ENCODE results near the gene OCIAD2. TPM values are rescaled to one million over a fixed set of nuclear protein-coding genes. Genes with fewer than 3 reads are reported as not detected.
A peak's percentile ranks its signal among the peaks of the same experiment; 100 is the strongest.

Gene OCIAD2
- total RNA-seq, 1 donor from 2014 or later = 439 TPM

DNA sequence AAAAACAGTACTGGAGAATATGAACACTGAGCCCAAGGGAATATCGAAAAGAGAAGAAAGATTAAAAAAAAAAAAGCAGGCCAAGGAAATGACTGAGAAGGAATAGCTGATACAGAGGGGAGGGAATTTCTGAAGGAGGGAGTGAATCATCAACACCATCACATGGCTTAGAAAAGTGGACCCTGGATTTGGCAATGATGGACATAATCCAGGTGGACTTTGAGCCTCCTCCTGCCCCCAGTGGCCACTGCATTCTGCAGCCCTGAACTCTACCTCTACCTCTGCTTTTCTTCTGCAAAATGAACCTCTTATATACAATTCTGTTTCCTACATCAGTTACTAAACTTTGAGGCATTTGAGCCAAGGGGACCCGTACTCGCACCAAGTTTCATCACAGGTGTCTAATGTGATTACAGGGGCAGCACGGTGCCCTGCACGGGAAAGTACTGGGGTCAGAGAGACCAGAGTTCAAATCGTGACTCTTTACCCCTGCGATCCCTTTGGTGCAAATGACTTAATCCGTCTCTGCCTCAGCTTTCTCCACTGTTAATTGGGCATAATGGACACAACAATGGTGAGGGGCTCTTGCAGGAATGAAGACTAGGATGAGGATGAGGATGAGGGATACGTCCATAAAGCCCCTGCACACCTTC is 1.1 kb downstream of the OCIAD2 start:
- Histone ChIP-seq H3K4me3 (ENCODE audit: low read depth, low read length) (peak overlapping the region; percentile 83), H3K27me3 (ENCODE audit: control insufficient read depth, insufficient read depth, low read length) (no peaks in the 10 kb centered on the region), H3K36me3 (ENCODE audit: control insufficient read depth, insufficient read depth, low read length) (peaks cover 4% of the 10 kb centered on the region)
- TF ChIP-seq, protein P1, sequence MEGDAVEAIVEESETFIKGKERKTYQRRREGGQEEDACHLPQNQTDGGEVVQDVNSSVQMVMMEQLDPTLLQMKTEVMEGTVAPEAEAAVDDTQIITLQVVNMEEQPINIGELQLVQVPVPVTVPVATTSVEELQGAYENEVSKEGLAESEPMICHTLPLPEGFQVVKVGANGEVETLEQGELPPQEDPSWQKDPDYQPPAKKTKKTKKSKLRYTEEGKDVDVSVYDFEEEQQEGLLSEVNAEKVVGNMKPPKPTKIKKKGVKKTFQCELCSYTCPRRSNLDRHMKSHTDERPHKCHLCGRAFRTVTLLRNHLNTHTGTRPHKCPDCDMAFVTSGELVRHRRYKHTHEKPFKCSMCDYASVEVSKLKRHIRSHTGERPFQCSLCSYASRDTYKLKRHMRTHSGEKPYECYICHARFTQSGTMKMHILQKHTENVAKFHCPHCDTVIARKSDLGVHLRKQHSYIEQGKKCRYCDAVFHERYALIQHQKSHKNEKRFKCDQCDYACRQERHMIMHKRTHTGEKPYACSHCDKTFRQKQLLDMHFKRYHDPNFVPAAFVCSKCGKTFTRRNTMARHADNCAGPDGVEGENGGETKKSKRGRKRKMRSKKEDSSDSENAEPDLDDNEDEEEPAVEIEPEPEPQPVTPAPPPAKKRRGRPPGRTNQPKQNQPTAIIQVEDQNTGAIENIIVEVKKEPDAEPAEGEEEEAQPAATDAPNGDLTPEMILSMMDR (IDR thresholded peaks at IDR 0.05; ENCODE audit: insufficient read depth, low read length, poor library complexity, severe bottlenecking) = peak; percentile 33
- peak; percentile 41 for DNase-seq (ENCODE audit: low read depth)

DNA sequence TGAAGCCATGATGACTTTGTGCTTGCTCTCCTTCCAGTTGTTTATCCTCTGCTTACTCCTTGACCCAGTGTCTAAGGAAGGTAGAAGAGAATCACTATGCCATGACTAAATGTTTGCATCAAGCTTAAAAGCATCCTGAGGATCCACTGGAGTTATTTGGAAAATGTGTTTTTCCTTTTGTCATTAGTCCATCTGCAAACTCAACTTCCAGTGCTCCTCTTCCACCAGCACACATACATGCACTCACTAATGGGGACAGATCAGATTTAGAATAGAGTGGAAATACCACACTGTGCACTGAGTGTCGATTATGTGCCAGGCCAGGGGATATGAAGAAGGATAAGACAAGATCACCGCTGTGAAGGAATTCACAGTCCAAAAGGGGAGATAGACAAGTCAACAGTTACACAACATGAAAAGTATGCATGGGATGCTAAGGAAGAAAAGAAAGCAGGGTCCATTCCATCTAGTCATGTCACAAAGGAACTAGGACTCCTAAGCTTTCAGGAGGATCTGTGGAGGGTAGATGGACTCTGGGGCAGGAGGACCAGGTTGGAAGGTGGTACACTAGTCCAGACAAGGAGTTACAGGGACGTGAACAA is 1.9 kb downstream of the OCIAD2 start:
- DNase-seq (ENCODE audit: low read depth) = no peak
- TF ChIP-seq, protein P1 (IDR thresholded peaks at IDR 0.05; ENCODE audit: insufficient read depth, low read length, poor library complexity, severe bottlenecking) = no peak
- H3K4me3 ChIP-seq (ENCODE audit: low read depth, low read length) = no peak overlapping the region
- H3K27me3 ChIP-seq (ENCODE audit: control insufficient read depth, insufficient read depth, low read length) = no peaks in the 10 kb centered on the region
- H3K36me3 ChIP-seq (ENCODE audit: control insufficient read depth, insufficient read depth, low read length) = peaks cover 4% of the 10 kb centered on the region

- H3K4me3 ChIP-seq (ENCODE audit: low read depth, low read length) = no peak overlapping the region
- DNase-seq (ENCODE audit: low read depth) = no peak
- TF ChIP-seq, protein P1 (IDR thresholded peaks at IDR 0.05; ENCODE audit: insufficient read depth, low read length, poor library complexity, severe bottlenecking) = no peak
- H3K27me3 ChIP-seq (ENCODE audit: control insufficient read depth, insufficient read depth, low read length) = no peaks in the 10 kb centered on the region
- peaks cover 4% of the 10 kb centered on the region for H3K36me3 ChIP-seq (ENCODE audit: control insufficient read depth, insufficient read depth, low read length)
Measured at GRCh38 chr4:48904101-48904500, 2.5 kb downstream of the OCIAD2 start.

- Histone ChIP-seq H3K4me3 (ENCODE audit: low read depth, low read length) (no peak overlapping the region), H3K27me3 (ENCODE audit: control insufficient read depth, insufficient read depth, low read length) (no peaks in the 10 kb centered on the region), H3K36me3 (ENCODE audit: control insufficient read depth, insufficient read depth, low read length) (peaks cover 4% of the 10 kb centered on the region)
- DNase-seq (ENCODE audit: low read depth) = no peak
- TF ChIP-seq, protein P1 (IDR thresholded peaks at IDR 0.05; ENCODE audit: insufficient read depth, low read length, poor library complexity, severe bottlenecking) = no peak
Measured at GRCh38 chr4:48902266-48902665, 4.3 kb downstream of the OCIAD2 start.

GRCh38 chr4:48901196-48901595 is 5.4 kb downstream of the OCIAD2 start:
- Histone ChIP-seq H3K36me3 (ENCODE audit: control insufficient read depth, insufficient read depth, low read length) (peaks cover 6% of the 10 kb centered on the region), H3K27me3 (ENCODE audit: control insufficient read depth, insufficient read depth, low read length) (no peaks in the 10 kb centered on the region), H3K4me3 (ENCODE audit: low read depth, low read length) (no peak overlapping the region)
- DNase-seq (ENCODE audit: low read depth) = no peak
- TF ChIP-seq, protein P1 (IDR thresholded peaks at IDR 0.05; ENCODE audit: insufficient read depth, low read length, poor library complexity, severe bottlenecking) = no peak

GRCh38 chr4:48899950-48900349 is 6.6 kb downstream of the OCIAD2 start:
- Histone ChIP-seq H3K27me3 (ENCODE audit: control insufficient read depth, insufficient read depth, low read length) (no peaks in the 10 kb centered on the region), H3K4me3 (ENCODE audit: low read depth, low read length) (no peak overlapping the region), H3K36me3 (ENCODE audit: control insufficient read depth, insufficient read depth, low read length) (peaks cover 6% of the 10 kb centered on the region)
- TF ChIP-seq, protein P1 (IDR thresholded peaks at IDR 0.05; ENCODE audit: insufficient read depth, low read length, poor library complexity, severe bottlenecking) = no peak
- DNase-seq (ENCODE audit: low read depth) = no peak
